ENCODE data around the gene CBX7. TPM values are rescaled to one million over a fixed set of nuclear protein-coding genes. Genes with fewer than 3 reads are reported as not detected.

The CBX7 gene
- total and polyA plus RNA-seq, 2 donors, result 4.2 to 34.5 TPM

DNA sequence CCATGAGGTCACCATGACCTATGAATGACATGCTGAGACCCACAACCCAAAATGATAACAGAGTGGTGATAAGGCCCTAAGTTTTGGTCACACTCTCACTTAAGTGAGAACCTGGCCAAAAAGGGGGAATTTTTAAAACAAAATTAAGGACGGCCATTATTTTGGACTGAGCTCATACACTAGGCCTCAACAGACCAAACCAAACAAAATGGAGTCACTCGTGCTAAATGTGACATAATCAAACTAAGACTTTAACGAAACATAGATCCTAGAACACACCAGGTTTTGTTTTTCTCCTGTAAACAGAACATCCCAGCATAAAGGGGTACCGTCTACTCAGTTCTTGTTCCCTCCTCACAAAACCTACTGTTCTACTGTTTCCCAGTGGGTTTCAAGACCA is 44.0 kb downstream of the CBX7 start:
- H3K27ac ChIP-seq (ENCODE audit: low read depth in 1 of 2, low read length in 1 of 2), result no peak overlapping the region
- H3K9me3 ChIP-seq (ENCODE audit: control insufficient read depth in 2 of 2, insufficient read depth in 1 of 2, low read length in 1 of 2), result no peaks in the 10 kb centered on the region
- peaks cover 0 to under 1% of the 10 kb centered on the region in 2 donors for H3K27me3 ChIP-seq (ENCODE audit: control insufficient read depth in 2 of 2, insufficient read depth in 1 of 2, low read length in 1 of 2)
- WGBS, result 98% methylated on average over 4 of the region's 4 CpGs
- no peak overlapping the region for H3K4me3 ChIP-seq (ENCODE audit: low read length in 2 of 2)
- no peaks in the 10 kb centered on the region for H3K36me3 ChIP-seq (ENCODE audit: control insufficient read depth in 2 of 2, insufficient read depth in 2 of 2, low read length in 1 of 2)
- DNase-seq (ENCODE audit: low read depth in 6 of 9, low spot score in 9 of 9), result no peak
- H3K4me1 ChIP-seq (ENCODE audit: control insufficient read depth in 2 of 2, insufficient read depth in 2 of 2, low read length in 2 of 2), result peaks cover 0 to 5% of the 10 kb centered on the region in 2 donors

DNA sequence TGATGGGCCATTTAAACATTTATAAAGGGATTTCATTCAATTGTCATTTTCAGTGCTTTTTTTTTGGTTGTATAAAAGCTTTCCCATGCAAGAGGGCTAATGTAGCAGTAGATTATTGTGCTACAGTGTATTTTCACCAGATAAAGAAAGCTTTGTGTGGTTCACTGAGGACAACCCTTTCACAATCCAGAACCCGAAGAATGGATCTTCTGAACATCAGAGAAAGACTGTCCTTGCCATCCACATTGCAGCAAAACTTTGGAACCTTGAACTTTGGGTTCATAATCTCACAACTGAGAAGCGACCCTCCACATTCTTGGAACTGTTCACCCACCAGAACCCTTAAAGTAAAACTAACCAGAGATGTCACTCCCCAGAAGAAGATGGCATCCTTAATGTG is 46.2 kb downstream of the CBX7 start:
- H3K27me3 ChIP-seq (ENCODE audit: control insufficient read depth in 2 of 2, insufficient read depth in 1 of 2, low read length in 1 of 2), result no peaks in the 10 kb centered on the region
- H3K4me3 ChIP-seq (ENCODE audit: low read length in 2 of 2), result no peak overlapping the region
- no peaks in the 10 kb centered on the region for H3K36me3 ChIP-seq (ENCODE audit: control insufficient read depth in 2 of 2, insufficient read depth in 2 of 2, low read length in 1 of 2)
- H3K27ac ChIP-seq (ENCODE audit: low read depth in 1 of 2, low read length in 1 of 2), result no peak overlapping the region
- 96% methylated on average over 2 of the region's 2 CpGs for WGBS
- DNase-seq (ENCODE audit: low read depth in 6 of 9, low spot score in 9 of 9), result no peak
- H3K9me3 ChIP-seq (ENCODE audit: control insufficient read depth in 2 of 2, insufficient read depth in 1 of 2, low read length in 1 of 2), result no peaks in the 10 kb centered on the region
- peaks cover 0 to 5% of the 10 kb centered on the region in 2 donors for H3K4me1 ChIP-seq (ENCODE audit: control insufficient read depth in 2 of 2, insufficient read depth in 2 of 2, low read length in 2 of 2)

DNA sequence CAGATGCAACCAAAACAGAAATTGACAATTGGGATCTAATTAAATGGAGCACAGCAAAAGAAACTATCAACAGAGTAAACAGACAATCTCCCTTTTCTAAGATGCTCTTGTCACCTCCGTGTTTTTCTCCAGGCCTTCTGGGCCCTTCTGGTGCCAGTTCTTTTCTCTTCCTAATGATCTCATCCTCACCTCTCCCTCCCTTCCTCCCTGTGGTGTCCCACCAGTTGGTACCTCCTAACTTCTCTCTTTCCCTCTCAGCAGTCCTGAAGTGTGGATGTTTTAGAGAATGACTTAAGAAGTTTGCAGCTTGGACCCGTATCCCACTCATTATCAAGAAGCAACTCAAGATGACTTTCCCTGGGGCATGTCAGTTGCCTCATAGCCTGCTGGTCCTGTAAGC is 49.0 kb downstream of the CBX7 start:
- Histone ChIP-seq H3K4me3 (ENCODE audit: low read length in 2 of 2) (no peak overlapping the region), H3K27me3 (ENCODE audit: control insufficient read depth in 2 of 2, insufficient read depth in 1 of 2, low read length in 1 of 2) (no peaks in the 10 kb centered on the region), H3K4me1 (ENCODE audit: control insufficient read depth in 2 of 2, insufficient read depth in 2 of 2, low read length in 2 of 2) (peaks cover 0 to 11% of the 10 kb centered on the region in 2 donors), H3K9me3 (ENCODE audit: control insufficient read depth in 2 of 2, insufficient read depth in 1 of 2, low read length in 1 of 2) (no peaks in the 10 kb centered on the region), H3K27ac (ENCODE audit: low read depth in 1 of 2, low read length in 1 of 2) (no peak overlapping the region), H3K36me3 (ENCODE audit: control insufficient read depth in 2 of 2, insufficient read depth in 2 of 2, low read length in 1 of 2) (no peaks in the 10 kb centered on the region)
- DNase-seq (ENCODE audit: low read depth in 6 of 9, low spot score in 9 of 9), result no peak
- WGBS, result 95% methylated on average over 2 of the region's 2 CpGs

- 89% methylated on average over 13 of the region's 13 CpGs for WGBS
These were observed 51.3 kb downstream of the CBX7 start for GRCh38 chr22:39101226-39101625.

GRCh38 chr22:39098576-39098975 is 53.9 kb downstream of the CBX7 start:
- DNase-seq (ENCODE audit: low read depth in 6 of 9, low spot score in 9 of 9), result no peak
- no peak overlapping the region for H3K4me3 ChIP-seq (ENCODE audit: low read length in 2 of 2)
- no peaks in the 10 kb centered on the region for H3K27me3 ChIP-seq (ENCODE audit: control insufficient read depth in 2 of 2, insufficient read depth in 1 of 2, low read length in 1 of 2)
- H3K36me3 ChIP-seq (ENCODE audit: control insufficient read depth in 2 of 2, insufficient read depth in 2 of 2, low read length in 1 of 2), result no peaks in the 10 kb centered on the region
- peaks cover 4 to 36% of the 10 kb centered on the region in 2 donors for H3K4me1 ChIP-seq (ENCODE audit: control insufficient read depth in 2 of 2, insufficient read depth in 2 of 2, low read length in 2 of 2)
- 85% methylated on average over 8 of the region's 8 CpGs for WGBS
- peak overlapping the region; percentile 35 to 60 for H3K27ac ChIP-seq (ENCODE audit: low read depth in 1 of 2, low read length in 1 of 2)
- H3K9me3 ChIP-seq (ENCODE audit: control insufficient read depth in 2 of 2, insufficient read depth in 1 of 2, low read length in 1 of 2), result no peaks in the 10 kb centered on the region

More at GRCh38 chr22:39101226-39101625, 51.3 kb downstream of the CBX7 start:
- Histone ChIP-seq H3K4me1 (ENCODE audit: control insufficient read depth in 2 of 2, insufficient read depth in 2 of 2, low read length in 2 of 2) (peaks cover 4 to 30% of the 10 kb centered on the region in 2 donors), H3K9me3 (ENCODE audit: control insufficient read depth in 2 of 2, insufficient read depth in 1 of 2, low read length in 1 of 2) (no peaks in the 10 kb centered on the region), H3K27me3 (ENCODE audit: control insufficient read depth in 2 of 2, insufficient read depth in 1 of 2, low read length in 1 of 2) (no peaks in the 10 kb centered on the region), H3K27ac (ENCODE audit: low read depth in 1 of 2, low read length in 1 of 2) (no peak overlapping the region), H3K36me3 (ENCODE audit: control insufficient read depth in 2 of 2, insufficient read depth in 2 of 2, low read length in 1 of 2) (no peaks in the 10 kb centered on the region), H3K4me3 (ENCODE audit: low read length in 2 of 2) (no peak overlapping the region)
- DNase-seq (ENCODE audit: low read depth in 6 of 9, low spot score in 9 of 9), result no peak

GRCh38 chr22:39098026-39098425 is 54.5 kb downstream of the CBX7 start:
- Histone ChIP-seq H3K9me3 (ENCODE audit: control insufficient read depth in 2 of 2, insufficient read depth in 1 of 2, low read length in 1 of 2) (no peaks in the 10 kb centered on the region), H3K27me3 (ENCODE audit: control insufficient read depth in 2 of 2, insufficient read depth in 1 of 2, low read length in 1 of 2) (no peaks in the 10 kb centered on the region), H3K4me1 (ENCODE audit: control insufficient read depth in 2 of 2, insufficient read depth in 2 of 2, low read length in 2 of 2) (peaks cover 4 to 36% of the 10 kb centered on the region in 2 donors), H3K4me3 (ENCODE audit: low read length in 2 of 2) (no peak overlapping the region), H3K27ac (ENCODE audit: low read depth in 1 of 2, low read length in 1 of 2) (peak overlapping the region; percentile 36), H3K36me3 (ENCODE audit: control insufficient read depth in 2 of 2, insufficient read depth in 2 of 2, low read length in 1 of 2) (no peaks in the 10 kb centered on the region)
- DNase-seq (ENCODE audit: low read depth in 6 of 9, low spot score in 9 of 9), result no peak
- 76% methylated on average over 6 of the region's 6 CpGs for WGBS

GRCh38 chr22:39097098-39098020 is 55.1 kb downstream of the CBX7 start, which contains the start of gene APOBEC3H:
Gene APOBEC3H, plus strand, starts transcription at chr22:39097244. Its CDS starts 3,035 bp downstream, at chr22:39100279.
- peak within 1 kb of the TSS; percentile 67 to 74 for H3K27ac ChIP-seq (ENCODE audit: low read depth in 1 of 2, low read length in 1 of 2)
- peaks cover 4 to 37% of the 10 kb centered on the region in 2 donors for H3K4me1 ChIP-seq (ENCODE audit: control insufficient read depth in 2 of 2, insufficient read depth in 2 of 2, low read length in 2 of 2)
- no peaks in the 10 kb centered on the region for H3K36me3 ChIP-seq (ENCODE audit: control insufficient read depth in 2 of 2, insufficient read depth in 2 of 2, low read length in 1 of 2)
- WGBS, result 60% methylated on average over 9 of the region's 9 CpGs
- DNase-seq (ENCODE audit: low read depth in 6 of 9, low spot score in 9 of 9), result peak in 1 of 9 donors; percentile 36
- no peaks in the 10 kb centered on the region for H3K9me3 ChIP-seq (ENCODE audit: control insufficient read depth in 2 of 2, insufficient read depth in 1 of 2, low read length in 1 of 2)
- H3K4me3 ChIP-seq (ENCODE audit: low read length in 2 of 2), result no peak within 1 kb of the TSS
- no peaks in the 10 kb centered on the region for H3K27me3 ChIP-seq (ENCODE audit: control insufficient read depth in 2 of 2, insufficient read depth in 1 of 2, low read length in 1 of 2)

GRCh38 chr22:39095971-39096370 is 56.5 kb downstream of the CBX7 start:
- H3K4me1 ChIP-seq (ENCODE audit: control insufficient read depth in 2 of 2, insufficient read depth in 2 of 2, low read length in 2 of 2), result peaks cover 4 to 42% of the 10 kb centered on the region in 2 donors
- DNase-seq (ENCODE audit: low read depth in 6 of 9, low spot score in 9 of 9), result no peak
- WGBS, result over 99% methylated on average over 3 of the region's 3 CpGs
- no peak overlapping the region for H3K27ac ChIP-seq (ENCODE audit: low read depth in 1 of 2, low read length in 1 of 2)
- H3K9me3 ChIP-seq (ENCODE audit: control insufficient read depth in 2 of 2, insufficient read depth in 1 of 2, low read length in 1 of 2), result no peaks in the 10 kb centered on the region
- H3K36me3 ChIP-seq (ENCODE audit: control insufficient read depth in 2 of 2, insufficient read depth in 2 of 2, low read length in 1 of 2), result no peaks in the 10 kb centered on the region
- no peak overlapping the region for H3K4me3 ChIP-seq (ENCODE audit: low read length in 2 of 2)
- H3K27me3 ChIP-seq (ENCODE audit: control insufficient read depth in 2 of 2, insufficient read depth in 1 of 2, low read length in 1 of 2), result no peaks in the 10 kb centered on the region

DNA sequence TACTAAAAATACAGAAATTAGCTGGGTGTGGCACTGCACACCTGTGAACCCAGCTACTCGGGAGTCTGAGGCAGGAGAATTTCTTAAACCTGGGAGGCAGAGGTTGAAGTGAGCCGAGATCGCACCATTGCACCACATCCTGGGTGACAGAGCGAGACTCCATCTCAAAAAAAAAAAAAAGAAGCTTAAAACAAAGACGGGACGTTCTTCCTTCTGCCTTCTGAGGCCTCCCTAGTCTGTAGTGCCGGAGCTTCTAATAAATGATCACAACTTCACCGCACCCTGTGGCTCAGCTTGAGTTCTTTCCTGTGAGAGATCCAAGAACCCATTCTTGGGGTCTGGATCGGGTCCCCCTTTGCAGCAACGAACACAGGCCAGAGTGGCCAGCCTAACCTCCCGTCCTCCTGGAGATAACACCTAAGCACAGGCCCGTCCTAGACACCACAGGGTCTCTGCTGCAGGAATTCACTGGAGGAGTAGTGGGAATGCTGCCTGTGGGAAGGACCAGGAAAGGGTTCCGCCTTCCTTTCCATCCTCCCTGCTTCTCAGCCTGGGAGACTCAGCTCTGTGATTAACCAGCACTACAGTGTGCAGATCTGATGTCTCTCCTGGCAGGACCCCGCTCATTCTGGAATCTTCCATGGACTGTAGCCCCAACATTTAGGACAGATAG is 57.6 kb downstream of the CBX7 start:
- Histone ChIP-seq H3K4me3 (ENCODE audit: low read length in 2 of 2) (no peak overlapping the region), H3K27ac (ENCODE audit: low read depth in 1 of 2, low read length in 1 of 2) (no peak overlapping the region), H3K9me3 (ENCODE audit: control insufficient read depth in 2 of 2, insufficient read depth in 1 of 2, low read length in 1 of 2) (no peaks in the 10 kb centered on the region), H3K4me1 (ENCODE audit: control insufficient read depth in 2 of 2, insufficient read depth in 2 of 2, low read length in 2 of 2) (peaks cover 11 to 48% of the 10 kb centered on the region in 2 donors), H3K36me3 (ENCODE audit: control insufficient read depth in 2 of 2, insufficient read depth in 2 of 2, low read length in 1 of 2) (no peaks in the 10 kb centered on the region), H3K27me3 (ENCODE audit: control insufficient read depth in 2 of 2, insufficient read depth in 1 of 2, low read length in 1 of 2) (no peaks in the 10 kb centered on the region)
- no peak for DNase-seq (ENCODE audit: low read depth in 6 of 9, low spot score in 9 of 9)
- 91% methylated on average over 14 of the region's 14 CpGs for whole genome bisulfite sequencing
